Parathyroid adenoma (tissue), 2 donors: ENCODE measurements around the gene C3orf85.

Experiments used
- H2AFZ ChIP-seq: fragments of 300-600 bp; sonication (generic); one replicate; pipeline ENCODE4 v1.7.0; 2017; ENCODE audit warnings: antibody characterized with exemption, mild to moderate bottlenecking
- H3K27ac ChIP-seq: fragments of 300-600 bp; sonication (generic); one replicate; pipeline ENCODE4 v1.7.0; 2017
- H3K27me3 ChIP-seq: fragments of 300-600 bp; sonication (generic); one replicate; pipeline ENCODE4 v1.7.0; 2017; ENCODE audit warnings: low read length; ENCODE audit not compliant: control insufficient read depth, insufficient read depth
- H3K36me3 ChIP-seq: fragments of 300-600 bp; sonication (generic); one replicate; pipeline ENCODE4 v1.7.0; 2017; ENCODE audit warnings: low read length; ENCODE audit not compliant: control insufficient read depth, insufficient read depth
- H3K4me1 ChIP-seq: fragments of 300-600 bp; sonication (generic); one replicate; pipeline ENCODE4 v1.7.0; 2017; ENCODE audit warnings: control low read depth
- H3K4me2 ChIP-seq: fragments of 300-600 bp; sonication (generic); one replicate; pipeline ENCODE4 v1.7.0; 2017; ENCODE audit warnings: low read length
- H3K4me3 ChIP-seq: fragments of 300-600 bp; sonication (generic); one replicate; pipeline ENCODE4 v1.7.0; 2017; ENCODE audit warnings: low read depth, low read length
- H3K79me2 ChIP-seq: fragments of 300-600 bp; sonication (generic); one replicate; pipeline ENCODE4 v1.7.0; 2017; ENCODE audit warnings: control low read depth
- H3K9ac ChIP-seq: fragments of 300-600 bp; sonication (generic); one replicate; pipeline ENCODE4 v1.7.0; 2017; ENCODE audit warnings: mild to moderate bottlenecking
- H3K9me3 ChIP-seq: fragments of 300-600 bp; sonication (generic); one replicate; pipeline ENCODE4 v1.7.0; 2017; ENCODE audit warnings: low read length; ENCODE audit not compliant: control insufficient read depth
- CTCF ChIP-seq: fragments of 300-600 bp; sonication (generic); IDR thresholded peaks from one replicate; pipeline ENCODE4 v1.7.0; 2017; ENCODE audit warnings: antibody characterized with exemption, mild to moderate bottlenecking
- donor health status: primary hyperparathyroidism.

C3orf85 gene

DNA sequence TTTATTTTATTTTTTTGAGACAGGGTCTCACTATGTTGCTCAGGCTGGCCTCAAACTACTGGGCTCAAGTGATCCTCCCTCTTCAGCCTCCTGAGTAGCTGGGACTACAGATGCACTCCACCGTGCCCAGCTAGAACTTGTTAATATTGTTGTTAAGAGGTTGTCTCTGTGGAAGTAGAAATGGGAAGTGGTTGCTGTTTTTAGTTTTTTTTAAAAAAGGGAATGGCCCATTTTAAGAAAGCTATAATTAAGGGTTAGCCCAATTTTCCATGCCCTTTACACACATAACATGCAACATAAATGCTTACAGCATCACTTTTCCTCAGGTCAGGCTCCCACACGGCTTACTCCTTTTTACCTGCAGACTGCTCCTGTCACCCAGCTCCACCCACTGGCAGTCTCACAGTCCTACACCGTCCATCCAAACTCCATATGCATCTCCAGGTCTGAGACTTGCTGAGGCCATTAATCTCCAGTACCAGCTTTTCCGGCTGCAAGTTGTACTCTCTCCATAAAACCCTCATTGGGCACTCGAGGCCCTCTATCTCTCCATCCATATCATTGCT is 38.4 kb upstream of the C3orf85 start:
- no peak overlapping the region for H3K4me2 ChIP-seq
- no peak overlapping the region for H3K27ac ChIP-seq
- no peaks in the 10 kb centered on the region for H3K9me3 ChIP-seq
- no peak for TF ChIP-seq CTCF
- no peaks in the 10 kb centered on the region for H3K79me2 ChIP-seq
- no peaks in the 10 kb centered on the region for H3K4me1 ChIP-seq
- H3K36me3 ChIP-seq: no peaks in the 10 kb centered on the region
- no peak overlapping the region for H2AFZ ChIP-seq
- H3K9ac ChIP-seq: no peak overlapping the region
- no peaks in the 10 kb centered on the region for H3K27me3 ChIP-seq
- H3K4me3 ChIP-seq: no peak overlapping the region

GRCh38 chr3:109109574-109109973 is 26.9 kb upstream of the C3orf85 start:
- H3K27ac ChIP-seq: no peak overlapping the region
- no peaks in the 10 kb centered on the region for H3K79me2 ChIP-seq
- no peak overlapping the region for H2AFZ ChIP-seq
- H3K4me2 ChIP-seq: no peak overlapping the region
- no peaks in the 10 kb centered on the region for H3K36me3 ChIP-seq
- H3K9ac ChIP-seq: no peak overlapping the region
- no peaks in the 10 kb centered on the region for H3K4me1 ChIP-seq
- H3K27me3 ChIP-seq: no peaks in the 10 kb centered on the region
- no peak overlapping the region for H3K4me3 ChIP-seq
- no peak for TF ChIP-seq CTCF
- no peaks in the 10 kb centered on the region for H3K9me3 ChIP-seq

- Histone ChIP-seq H3K4me2 (no peak overlapping the region), H3K27ac (no peak overlapping the region), H3K79me2 (no peaks in the 10 kb centered on the region), H2AFZ (no peak overlapping the region), H3K9ac (no peak overlapping the region), H3K9me3 (no peaks in the 10 kb centered on the region), H3K4me1 (no peaks in the 10 kb centered on the region), H3K4me3 (no peak overlapping the region), H3K36me3 (no peaks in the 10 kb centered on the region), H3K27me3 (no peaks in the 10 kb centered on the region)
- TF ChIP-seq CTCF: no peak
Measured at GRCh38 chr3:109112946-109113760, 23.4 kb upstream of the C3orf85 start.

DNA sequence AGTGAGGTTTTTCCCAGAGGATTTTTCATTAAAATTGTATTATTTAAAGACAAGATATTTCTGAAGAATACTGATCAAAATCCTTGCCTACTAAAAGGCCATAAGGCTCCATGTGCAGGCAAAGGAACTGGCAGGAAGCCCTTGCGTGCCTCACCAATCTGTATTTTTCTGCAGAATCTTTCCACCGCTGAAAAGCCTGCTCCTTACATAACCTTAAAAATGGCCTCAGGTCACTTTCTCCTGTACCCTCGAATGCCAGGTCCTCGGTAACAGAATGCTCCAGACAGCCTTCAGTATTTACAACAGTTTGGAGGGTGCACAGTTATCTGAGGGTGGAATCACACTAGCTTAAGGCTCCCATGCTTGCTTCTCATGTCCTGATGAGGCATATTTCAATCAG is 21.8 kb upstream of the C3orf85 start:
- H3K4me1 ChIP-seq: no peaks in the 10 kb centered on the region
- H3K27me3 ChIP-seq: no peaks in the 10 kb centered on the region
- TF ChIP-seq CTCF: no peak
- no peak overlapping the region for H3K4me2 ChIP-seq
- no peak overlapping the region for H3K9ac ChIP-seq
- no peaks in the 10 kb centered on the region for H3K79me2 ChIP-seq
- H3K36me3 ChIP-seq: no peaks in the 10 kb centered on the region
- no peaks in the 10 kb centered on the region for H3K9me3 ChIP-seq
- H3K4me3 ChIP-seq: no peak overlapping the region
- no peak overlapping the region for H3K27ac ChIP-seq
- no peak overlapping the region for H2AFZ ChIP-seq

- no peaks in the 10 kb centered on the region for H3K4me1 ChIP-seq
- H3K4me3 ChIP-seq: no peak overlapping the region
- H3K36me3 ChIP-seq: no peaks in the 10 kb centered on the region
- no peak overlapping the region for H3K27ac ChIP-seq
- H3K9me3 ChIP-seq: no peaks in the 10 kb centered on the region
- no peaks in the 10 kb centered on the region for H3K27me3 ChIP-seq
- H3K79me2 ChIP-seq: no peaks in the 10 kb centered on the region
- no peak overlapping the region for H3K4me2 ChIP-seq
- no peak overlapping the region for H3K9ac ChIP-seq
- H2AFZ ChIP-seq: no peak overlapping the region
- no peak for TF ChIP-seq CTCF
Measured at GRCh38 chr3:109115451-109115850, 21.1 kb upstream of the C3orf85 start.
